Measurements from ENCODE around the gene SH3D21.

- TF ChIP-seq CTCF (conservative IDR thresholded peaks at IDR 0.05; ENCODE audit: low read length) (no peak), EZH2phosphoT487 (IDR thresholded peaks at IDR 0.05; ENCODE audit: borderline replicate concordance, low read depth, low read length) (no peak)
Measured at GRCh38 chr1:36337830-36338229, 31.7 kb downstream of the SH3D21 start.
